K562 (cell line): ENCODE data around the gene PTCH1. TPM values are rescaled to one million over a fixed set of nuclear protein-coding genes. Genes with fewer than 3 reads are reported as not detected.
A peak's percentile ranks its signal among the peaks of the same experiment; 100 is the strongest.

Source experiments
- ATAC-seq: fragments of 200-7000 bp; cut with Tn5 transposase; 3 replicates; pipeline ENCODE4 v1.9.1; 2020; ENCODE audit warnings: moderate library complexity
- BruUV-seq: library from RNA; stranded (reverse); fragments of 400-500 nt; replicated peaks from 2 replicates; lab custom pipeline; 2021; lab: Mats Ljungman, UMichigan
- CTCF ChIA-PET: fragments of 300-600 bp; formaldehyde crosslinking; extraction: SDS; loops from one replicate; lab custom pipeline; 2021; ENCODE audit warnings: low intra/inter-chr PET ratio; lab: Yijun Ruan, JAX
- POLR2A ChIA-PET: fragments of 300-600, 350-650 bp; sonication (Branson Sonifier 250); formaldehyde crosslinking; extraction: SDS; loops from one replicate; lab custom pipeline; 2021; ENCODE audit warnings: antibody characterized with exemption, inconsistent platforms; lab: Yijun Ruan, JAX
- DNase-seq, 4 experiments: peaks; one replicate each; pipeline versions ENCODE4 v3.0.0 to v3.0.0-alpha.2; 2011 to 2018; ENCODE audit warnings: low spot score in 3 of 4, mixed read lengths in 3 of 4; ENCODE audit errors: extremely low read depth in 1 of 4
- FAIRE-seq: peaks from 2 replicates; lab custom pipeline; 2011; peaks lifted over from hg19 to GRCh38; lab: Jason Lieb, UNC
- H2AFZ ChIP-seq: 2 replicates; pipeline ENCODE4 v1.6.0; 2011; ENCODE audit warnings: low read depth, low read length, control low read depth, inconsistent platforms
- H3K27ac ChIP-seq: fragments of 200-600 bp; 3 replicates; pipeline ENCODE4 v1.8.0; 2011; ENCODE audit warnings: low read depth, mild to moderate bottlenecking, control low read depth, inconsistent platforms, low read length, moderate library complexity, mixed read lengths; ENCODE audit errors: extremely low read depth
- H3K27me3 ChIP-seq, 2 experiments: fragments of 300-600 bp in 1 of 2; 2 replicates in 1 of 2; 3 replicates in 1 of 2; pipeline versions ENCODE4 v1.6.0 to v1.8.0; 2011; ENCODE audit warnings: inconsistent platforms in 2 of 2, low read length in 2 of 2, mild to moderate bottlenecking in 1 of 2, mixed read lengths in 1 of 2, moderate library complexity in 1 of 2; ENCODE audit not compliant: control insufficient read depth in 2 of 2, insufficient read depth in 2 of 2
- H3K36me3 ChIP-seq: fragments of 300-600 bp; 3 replicates; pipeline ENCODE4 v1.8.0; 2011; ENCODE audit warnings: mild to moderate bottlenecking, low read length, inconsistent platforms; ENCODE audit not compliant: control insufficient read depth, insufficient read depth
- H3K4me1 ChIP-seq, 2 experiments: fragments of 200-600 bp in 1 of 2; replicated peaks in 1 of 2; 2 replicates in 1 of 2; 3 replicates in 1 of 2; pipeline versions ENCODE4 v1.5.1 to v1.8.0; 2011; ENCODE audit warnings: inconsistent platforms in 2 of 2, low read length in 2 of 2, mild to moderate bottlenecking in 1 of 2, mixed read lengths in 1 of 2, moderate library complexity in 1 of 2; ENCODE audit not compliant: control insufficient read depth in 2 of 2, insufficient read depth in 2 of 2
- H3K4me2 ChIP-seq: 2 replicates; pipeline ENCODE4 v1.6.1; 2011; ENCODE audit warnings: low read length, control low read depth, inconsistent platforms, mixed read lengths; ENCODE audit not compliant: insufficient read depth
- H3K4me3 ChIP-seq: fragments of 200-600 bp; sonication (generic), shearing (Covaris generic); 2 replicates; pipeline ENCODE4 v1.5.1; 2016; ENCODE audit warnings: control low read depth, inconsistent platforms
- H3K79me2 ChIP-seq: fragments of 200-600 bp; 3 replicates; pipeline ENCODE4 v1.8.0; 2011; ENCODE audit warnings: low read length, inconsistent platforms; ENCODE audit not compliant: control insufficient read depth, insufficient read depth
- H3K9ac ChIP-seq, 2 experiments: 2 replicates each; pipeline versions ENCODE4 v1.6.0 to v1.6.1; 2011; ENCODE audit warnings: low read depth in 2 of 2, low read length in 2 of 2, control low read depth in 1 of 2, inconsistent platforms in 1 of 2, mild to moderate bottlenecking in 1 of 2, mixed read lengths in 1 of 2; ENCODE audit not compliant: insufficient read depth in 1 of 2
- H3K9me1 ChIP-seq: one replicate; pipeline ENCODE4 v1.6.0; 2011; ENCODE audit warnings: inconsistent platforms, mild to moderate bottlenecking, low read length, moderate library complexity; ENCODE audit not compliant: control insufficient read depth, insufficient read depth
- H3K9me3 ChIP-seq: replicated peaks from 2 replicates; pipeline ENCODE4 v1.5.1; 2011; ENCODE audit warnings: low read depth, low read length, inconsistent platforms; ENCODE audit not compliant: control insufficient read depth, insufficient read depth
- H4K20me1 ChIP-seq: replicated peaks from 2 replicates; pipeline ENCODE4 v1.6.1; 2011; ENCODE audit warnings: low read length, inconsistent platforms, mixed read lengths; ENCODE audit not compliant: control insufficient read depth, insufficient read depth
- BRF1 ChIP-seq: IDR thresholded peaks from 3 replicates; pipeline ENCODE4 v1.6.1; 2011; ENCODE audit warnings: borderline replicate concordance, mild to moderate bottlenecking; ENCODE audit not compliant: insufficient read length; ENCODE audit errors: extremely low read depth
- CEBPB ChIP-seq: fragments of 450-650 bp; IDR thresholded peaks from 2 replicates; pipeline ENCODE4 v1.6.1; 2016; ENCODE audit warnings: missing genetic modification characterization, missing compliant biosample characterization
- DACH1 ChIP-seq: fragments of 450-650 bp; IDR thresholded peaks from 2 replicates; pipeline ENCODE4 v1.6.1; 2018; ENCODE audit not compliant: partially characterized antibody
- GATAD2B ChIP-seq: fragments of 450-650 bp; IDR thresholded peaks from 2 replicates; pipeline ENCODE4 v1.6.1; 2017; ENCODE audit warnings: mild to moderate bottlenecking, borderline replicate concordance
- HDAC1 ChIP-seq, 2 experiments: fragments of 450-650 bp; IDR thresholded peaks; 2 replicates each; pipeline ENCODE4 v1.6.1; 2016 to 2017; ENCODE audit warnings: inconsistent platforms in 1 of 2, mild to moderate bottlenecking in 1 of 2, moderate library complexity in 1 of 2
- HMGN3 ChIP-seq: IDR thresholded peaks from 2 replicates; pipeline ENCODE4 v1.6.1; 2011; ENCODE audit warnings: borderline replicate concordance, low read depth, mild to moderate bottlenecking, mixed read lengths, low read length; ENCODE audit not compliant: insufficient read length; ENCODE audit errors: extremely low read depth
- NONO ChIP-seq, 2 experiments: fragments of 200-400 bp in 1 of 2; fragments of 450-650 bp in 1 of 2; formaldehyde crosslinking in 1 of 2; IDR thresholded peaks; 2 replicates each; pipeline ENCODE4 v1.6.1; 2017; ENCODE audit warnings: low read depth in 2 of 2, mild to moderate bottlenecking in 2 of 2, moderate library complexity in 2 of 2, low read length in 1 of 2
- RAD51 ChIP-seq: fragments of 450-650 bp; IDR thresholded peaks from 2 replicates; pipeline ENCODE4 v1.7.1; 2016; ENCODE audit warnings: low read depth, mild to moderate bottlenecking, borderline replicate concordance
- RBBP5 ChIP-seq: fragments of 200-600 bp; sonication (generic); IDR thresholded peaks from 2 replicates; pipeline ENCODE4 v1.6.1; 2012; ENCODE audit warnings: borderline replicate concordance, mild to moderate bottlenecking, low read length, control low read depth, inconsistent platforms; ENCODE audit not compliant: insufficient read depth, poor library complexity, severe bottlenecking
- TCF7 ChIP-seq: sonication (generic); IDR thresholded peaks from 2 replicates; pipeline ENCODE4 v1.6.1; 2016; ENCODE audit warnings: antibody characterized with exemption, borderline replicate concordance
- TEAD4 ChIP-seq, 2 experiments: sonication (generic) in 1 of 2; formaldehyde crosslinking in 1 of 2; IDR thresholded peaks; 2 replicates each; pipeline versions ENCODE4 v1.6.1 to v1.8.0; 2012 to 2022; ENCODE audit warnings: borderline replicate concordance in 1 of 2, inconsistent platforms in 1 of 2, low read length in 1 of 2, mild to moderate bottlenecking in 1 of 2, missing genetic modification reagents in 1 of 2
- ZNF274 ChIP-seq: IDR thresholded peaks from 2 replicates; pipeline ENCODE4 v1.6.1; 2011; ENCODE audit warnings: low read depth, mild to moderate bottlenecking, low read length, moderate library complexity, borderline replicate concordance
- WGBS: fragments of 100-300 bp; shearing (Covaris generic); methylation state at CpG from one replicate; pipeline ENCODE4 v1.1.6; 2016; ENCODE audit warnings: low coverage, mixed read lengths; ENCODE audit not compliant: insufficient coverage; ENCODE audit errors: missing lambda C conversion rate; 5-methylcytosine and 5-hydroxymethylcytosine counted together
- in situ Hi-C: fragments of 300-500 bp; cut with MboI; formaldehyde crosslinking; loops from 4 replicates; pipeline ENCODE4 v1.15.0; 2018; ENCODE audit warnings: inconsistent platforms, mixed read lengths
- intact Hi-C: fragments of 100-400 bp; cut with micrococcal nuclease; formaldehyde crosslinking; loops from 2 replicates; pipeline ENCODE4 v1.14.2; 2022
- polyA plus RNA-seq, 8 experiments: library from polyadenylated mRNA; depleted of rRNA in 4 of 8; stranded (reverse) in 5 of 8; unstranded in 3 of 8; fragments of >200 nt; fragmentation: Nextera tagmentation in 2 of 8; fragmentation: Illumina TruSeq in 1 of 8; extraction: Ambion mirVana in 2 of 8; extraction: Trizol in 1 of 8; gene quantifications; 2 replicates each; pipeline versions ENCODE4 v1.2.1 to v1.2.3, GENCODE V29; 2011 to 2014; ENCODE audit warnings: inconsistent platforms in 1 of 8, missing spikeins in 1 of 8
- total RNA-seq, 7 experiments: library from RNA; depleted of rRNA in 6 of 7; stranded (reverse); fragments of >200 nt in 6 of 7; fragmentation: Illumina TruSeq in 2 of 7; extraction: Trizol in 2 of 7; gene quantifications; 2 replicates each; pipeline versions ENCODE4 v1.2.1 to v1.2.3, GENCODE V29; 2011 to 2021; ENCODE audit warnings: low replicate concordance in 1 of 7
- TF ChIP-seq, protein P1 (sequence below): sonication (generic); formaldehyde crosslinking; IDR thresholded peaks from 2 replicates; pipeline ENCODE4 v1.8.1; 2023; ENCODE audit warnings: mild to moderate bottlenecking, missing genetic modification reagents
- TF ChIP-seq, protein P2 (sequence below), 2 experiments: fragments of 200-800 bp in 1 of 2; sonication (Bioruptor generic) in 1 of 2; sonication (generic) in 1 of 2; formaldehyde crosslinking in 1 of 2; IDR thresholded peaks in 1 of 2; conservative IDR thresholded peaks in 1 of 2; 2 replicates each; pipeline versions ENCODE4 v1.5.0 to v1.6.1; 2016 to 2020; ENCODE audit warnings: missing compliant biosample characterization in 1 of 2, missing genetic modification characterization in 1 of 2, missing genetic modification reagents in 1 of 2

Gene PTCH1
- total and polyA plus RNA-seq, 9 of the 15 experiments (the other 6 are each of a cell fraction or from before 2014, with no cell fraction given), result 0.70 to 9.9 (median 3.8) TPM

GRCh38 chr9:95508968-95509850 lies 7.6 kb downstream of the PTCH1 start (continued):
- 0 out of 4 replicates have a peak, but pooled peaks of 1 of the 2 experiments have one; percentile 31 for TF ChIP-seq HDAC1 (IDR thresholded peaks at IDR 0.05)
- TF ChIP-seq BRF1, result no peak
- no peak for TF ChIP-seq TCF7
- TF ChIP-seq ZNF274, result no peak
- TF ChIP-seq CEBPB (tag), result no peak
- TF ChIP-seq DACH1, result peak; percentile 42
- 0 out of 2 replicates have a peak, but pooled peaks have one; percentile 17 for TF ChIP-seq TEAD4 (IDR thresholded peaks at IDR 0.05; ENCODE audit: low read length)
- no peak for TF ChIP-seq TEAD4 (CRISPR knock-in tag; IDR thresholded peaks at IDR 0.05; ENCODE audit: borderline replicate concordance)
- peak; percentile 35; the same call in 1 of the 2 replicates for TF ChIP-seq RAD51

DNA sequence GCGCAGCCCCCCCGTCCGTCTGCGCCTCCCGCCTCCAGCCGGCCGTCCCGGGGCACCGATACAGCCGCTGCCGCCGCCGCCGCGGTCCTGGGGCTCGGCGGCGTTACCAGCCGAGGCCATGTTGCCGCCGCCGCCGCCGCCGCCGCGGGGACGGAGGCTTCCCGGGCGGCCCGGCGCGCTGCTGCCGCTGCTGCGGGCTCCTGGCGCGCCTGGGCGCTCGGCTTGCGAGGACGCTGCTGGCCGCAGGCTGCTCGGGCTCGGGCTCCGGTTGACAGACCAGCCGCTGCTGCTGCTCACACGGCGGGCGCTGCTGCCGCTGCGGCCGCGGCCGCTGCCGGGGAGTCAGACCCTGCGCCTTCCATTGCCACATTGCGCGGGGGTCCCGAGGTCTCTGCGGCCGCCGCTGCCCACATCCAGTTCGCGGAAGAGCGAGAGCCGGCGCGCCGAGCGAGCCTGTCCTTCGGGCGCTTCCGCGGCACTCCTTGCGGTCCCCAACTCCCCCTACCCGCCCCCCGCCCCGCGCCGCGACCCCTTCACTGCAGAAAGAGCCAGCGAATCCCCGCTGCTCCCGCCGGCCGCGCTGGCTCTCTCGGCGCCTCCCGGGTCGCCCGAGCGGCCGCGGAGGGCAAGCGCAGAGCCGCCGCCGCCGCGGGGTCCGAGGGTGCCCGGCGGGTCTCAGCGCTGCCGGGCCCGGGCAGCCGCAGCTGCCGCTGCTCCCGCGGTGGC lies 8.4 kb downstream of the PTCH1 start:
- Histone ChIP-seq H3K9me1 (no peaks in the 10 kb centered on the region), H3K4me1 (peaks cover 27 to 46% of the 10 kb centered on the region in 2 experiments; a peak in 4 of 5 replicates), H4K20me1 (no peaks in the 10 kb centered on the region), H3K9me3 (no peaks in the 10 kb centered on the region), H3K36me3 (no peaks in the 10 kb centered on the region), H3K9ac (peak overlapping the region; percentile 77 to 93; a peak in 3 of 4 replicates), H2AFZ (peak overlapping the region; percentile 88), H3K27ac (peak overlapping the region; percentile 88; the same call in 2 of the 3 replicates), H3K79me2 (peaks cover 61% of the 10 kb centered on the region), H3K4me3 (peak overlapping the region; percentile 84), H3K4me2 (peak overlapping the region; percentile 91), H3K27me3 (no peaks in the 10 kb centered on the region)
- no TSS peak for BruUV-seq
- ChIA-PET CTCF (no interaction called here), POLR2A (interaction anchor here (0.8 kb wide), 1 partner anchor 14 kb away, joined by 3 read pairs; no protein-coding TSS in a partner anchor)
- in situ Hi-C loops, result no loop called here
- FAIRE-seq, result no peak
- ATAC-seq, result no peak
- peak in 1 of 4 experiments; percentile 42 for DNase-seq
- intact Hi-C loops, result loop anchor here (5.0 kb wide), 1 partner anchor 96 kb away; no protein-coding TSS in a partner anchor
- under 1% methylated on average over 70 of the region's 111 CpGs for WGBS
- peak in 1 of 2 experiments; percentile 74; a peak in 2 of 4 replicates for TF ChIP-seq NONO (IDR thresholded peaks at IDR 0.05; ENCODE audit: low read depth in 2 of 2, low read length in 1 of 2)
- TF ChIP-seq, protein P1, sequence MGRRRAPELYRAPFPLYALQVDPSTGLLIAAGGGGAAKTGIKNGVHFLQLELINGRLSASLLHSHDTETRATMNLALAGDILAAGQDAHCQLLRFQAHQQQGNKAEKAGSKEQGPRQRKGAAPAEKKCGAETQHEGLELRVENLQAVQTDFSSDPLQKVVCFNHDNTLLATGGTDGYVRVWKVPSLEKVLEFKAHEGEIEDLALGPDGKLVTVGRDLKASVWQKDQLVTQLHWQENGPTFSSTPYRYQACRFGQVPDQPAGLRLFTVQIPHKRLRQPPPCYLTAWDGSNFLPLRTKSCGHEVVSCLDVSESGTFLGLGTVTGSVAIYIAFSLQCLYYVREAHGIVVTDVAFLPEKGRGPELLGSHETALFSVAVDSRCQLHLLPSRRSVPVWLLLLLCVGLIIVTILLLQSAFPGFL (CRISPR knock-in tag), result no peak
- TF ChIP-seq RBBP5, result peak; percentile 76
- 0 out of 2 replicates have a peak, but pooled peaks have one; percentile 68 for TF ChIP-seq GATAD2B
- peak; percentile 3 for TF ChIP-seq HMGN3
- TF ChIP-seq, protein P2, sequence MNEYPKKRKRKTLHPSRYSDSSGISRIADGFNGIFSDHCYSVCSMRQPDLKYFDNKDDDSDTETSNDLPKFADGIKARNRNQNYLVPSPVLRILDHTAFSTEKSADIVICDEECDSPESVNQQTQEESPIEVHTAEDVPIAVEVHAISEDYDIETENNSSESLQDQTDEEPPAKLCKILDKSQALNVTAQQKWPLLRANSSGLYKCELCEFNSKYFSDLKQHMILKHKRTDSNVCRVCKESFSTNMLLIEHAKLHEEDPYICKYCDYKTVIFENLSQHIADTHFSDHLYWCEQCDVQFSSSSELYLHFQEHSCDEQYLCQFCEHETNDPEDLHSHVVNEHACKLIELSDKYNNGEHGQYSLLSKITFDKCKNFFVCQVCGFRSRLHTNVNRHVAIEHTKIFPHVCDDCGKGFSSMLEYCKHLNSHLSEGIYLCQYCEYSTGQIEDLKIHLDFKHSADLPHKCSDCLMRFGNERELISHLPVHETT (CRISPR knock-in tag; conservative IDR thresholded peaks at IDR 0.05 in 1 of 2, IDR thresholded peaks at IDR 0.05 in 1 of 2), result peak in 1 of 2 experiments; percentile 87; a peak in 2 of 4 replicates
